ENCODE data around the gene DCLK2.

- no peak for TF ChIP-seq ZNF274 (CRISPR knock-in tag; IDR thresholded peaks at IDR 0.05)
- no peak for TF ChIP-seq NBN (conservative IDR thresholded peaks at IDR 0.05)
- TF ChIP-seq SKI (IDR thresholded peaks at IDR 0.05; ENCODE audit: partially characterized antibody): no peak
- no peak for TF ChIP-seq HBP1 (CRISPR knock-in tag; IDR thresholded peaks at IDR 0.05; ENCODE audit: low read depth)
- TF ChIP-seq POLR2AphosphoS5 (IDR thresholded peaks at IDR 0.05; ENCODE audit: low read depth, low read length): no peak
- TF ChIP-seq RNF2 (conservative IDR thresholded peaks at IDR 0.05; ENCODE audit: low read depth): no peak
- TF ChIP-seq CTCF (CRISPR knock-in tag; IDR thresholded peaks at IDR 0.05): no peak
- TF ChIP-seq RORA (CRISPR knock-in tag; IDR thresholded peaks at IDR 0.05): no peak
- no peak for TF ChIP-seq FOXP4 (CRISPR knock-in tag; IDR thresholded peaks at IDR 0.05)
- no peak for TF ChIP-seq JUND (CRISPR knock-in tag; IDR thresholded peaks at IDR 0.05)
- no peak for TF ChIP-seq REST (IDR thresholded peaks at IDR 0.05; ENCODE audit: borderline replicate concordance in 1 of 2, low read depth in 1 of 2, low read length in 2 of 2)
- no peak for TF ChIP-seq CHD4 (IDR thresholded peaks at IDR 0.05; ENCODE audit: borderline replicate concordance, low read length)
- TF ChIP-seq SPEN (CRISPR knock-in tag; IDR thresholded peaks at IDR 0.05; ENCODE audit: low read depth): no peak
- no peak for TF ChIP-seq TARDBP (CRISPR knock-in tag; IDR thresholded peaks at IDR 0.05)
These were observed 202.0 kb downstream of the DCLK2 start for GRCh38 chr4:150280081-150280895.
